Measurements from ENCODE around the gene PRDM11. TPM values are rescaled to one million over a fixed set of nuclear protein-coding genes. Genes with fewer than 3 reads are reported as not detected.

The PRDM11 gene
- total RNA-seq, 1 donor from 2014 or later: 36.5 TPM

- intact Hi-C loops (cut with DNase I): no loop called here
- no peaks in the 10 kb centered on the region for H3K36me3 ChIP-seq
- H3K9me3 ChIP-seq: no peaks in the 10 kb centered on the region
- DNase-seq (ENCODE audit: low spot score in 2 of 2): no peak
- no peaks in the 10 kb centered on the region for H3K27me3 ChIP-seq
- TF ChIP-seq CTCF (IDR thresholded peaks at IDR 0.05): no peak
- H3K27ac ChIP-seq: no peak overlapping the region
- H3K4me1 ChIP-seq: peaks cover 10 to 30% of the 10 kb centered on the region in 2 donors
- H3K4me3 ChIP-seq: no peak overlapping the region
These were observed 5.0 kb downstream of the PRDM11 start for GRCh38 chr11:45151362-45151982.

GRCh38 chr11:45152740-45153595 lies 6.5 kb downstream of the PRDM11 start:
- no peak for DNase-seq (ENCODE audit: low spot score in 2 of 2)
- Histone ChIP-seq H3K36me3 (no peaks in the 10 kb centered on the region), H3K27me3 (no peaks in the 10 kb centered on the region), H3K4me3 (no peak overlapping the region), H3K4me1 (peaks cover 5 to 32% of the 10 kb centered on the region in 2 donors), H3K9me3 (no peaks in the 10 kb centered on the region), H3K27ac (no peak overlapping the region)
- TF ChIP-seq CTCF (IDR thresholded peaks at IDR 0.05): no peak
- intact Hi-C loops (cut with DNase I): no loop called here

- no peak overlapping the region for H3K4me3 ChIP-seq
- no peak for DNase-seq (ENCODE audit: low spot score in 2 of 2)
- TF ChIP-seq CTCF (IDR thresholded peaks at IDR 0.05): no peak
- H3K27me3 ChIP-seq: no peaks in the 10 kb centered on the region
- intact Hi-C loops (cut with DNase I): no loop called here
- H3K4me1 ChIP-seq: peaks cover 12 to 41% of the 10 kb centered on the region in 2 donors
- H3K36me3 ChIP-seq: no peaks in the 10 kb centered on the region
- H3K27ac ChIP-seq: peak overlapping the region; percentile 76 to 80
- H3K9me3 ChIP-seq: no peaks in the 10 kb centered on the region
These were observed 7.8 kb downstream of the PRDM11 start for GRCh38 chr11:45154276-45154675.

DNA sequence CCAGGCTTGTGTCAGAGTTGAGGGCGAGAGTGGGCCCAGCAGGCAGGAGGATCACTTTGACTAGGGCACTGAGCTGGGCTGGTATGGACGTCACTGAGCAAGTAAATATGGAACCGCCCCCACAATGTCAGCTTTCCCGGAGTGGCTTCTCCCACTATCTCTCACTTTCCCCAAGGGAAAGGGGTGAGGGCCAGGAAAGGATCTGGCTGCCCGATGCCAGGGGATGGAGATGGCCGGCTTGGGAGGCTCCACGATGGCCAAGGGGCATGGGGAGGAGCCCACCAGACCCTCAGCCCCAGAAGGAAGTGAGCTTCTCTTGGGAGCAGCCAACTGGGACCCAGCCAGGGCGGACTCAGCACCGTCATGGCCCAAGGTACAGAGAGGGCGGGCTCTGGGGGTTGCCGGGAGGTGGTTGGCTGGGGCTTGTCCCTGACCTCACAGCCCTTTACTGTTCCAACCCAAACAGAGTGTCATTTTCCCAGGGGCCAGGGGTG lies 8.7 kb downstream of the PRDM11 start:
- Histone ChIP-seq H3K27ac (peak overlapping the region; percentile 76 to 80), H3K9me3 (no peaks in the 10 kb centered on the region), H3K4me1 (peaks cover 12 to 42% of the 10 kb centered on the region in 2 donors), H3K36me3 (no peaks in the 10 kb centered on the region), H3K27me3 (no peaks in the 10 kb centered on the region), H3K4me3 (peak overlapping the region in 1 of 2 donors; percentile 32)
- intact Hi-C loops (cut with DNase I): no loop called here
- no peak for TF ChIP-seq CTCF (IDR thresholded peaks at IDR 0.05)
- DNase-seq (ENCODE audit: low spot score in 2 of 2): no peak

DNA sequence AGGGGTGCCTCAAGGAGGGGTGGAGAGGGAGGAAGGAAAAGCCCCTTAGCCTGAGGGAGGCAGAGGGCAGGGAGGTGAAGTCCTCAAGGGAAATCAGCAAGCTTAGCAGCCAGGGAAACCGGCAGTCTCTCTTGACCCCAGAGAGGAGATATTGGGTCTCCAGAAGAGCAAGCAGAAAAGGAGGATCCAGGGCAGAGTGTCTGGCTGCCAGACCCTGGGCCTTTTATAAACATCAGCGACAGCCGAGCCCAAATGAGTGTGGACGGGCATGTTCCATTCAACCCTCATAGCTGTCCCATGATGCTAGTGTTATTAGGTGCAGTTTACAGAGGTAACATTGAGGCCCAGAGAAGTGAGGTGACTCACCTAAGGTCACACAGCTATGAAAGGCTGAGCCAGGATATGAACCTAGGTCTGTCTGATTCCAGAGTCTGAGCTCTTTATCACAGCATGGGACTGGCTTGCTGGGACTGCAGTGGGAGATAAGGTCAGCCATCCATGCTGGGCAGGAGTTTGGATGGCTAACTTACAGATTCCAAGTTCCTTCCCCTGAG lies 9.3 kb downstream of the PRDM11 start:
- no peak for DNase-seq (ENCODE audit: low spot score in 2 of 2)
- Histone ChIP-seq H3K36me3 (no peaks in the 10 kb centered on the region), H3K27me3 (no peaks in the 10 kb centered on the region), H3K4me1 (peaks cover 12 to 44% of the 10 kb centered on the region in 2 donors), H3K9me3 (no peaks in the 10 kb centered on the region), H3K27ac (peak overlapping the region; percentile 76 to 80), H3K4me3 (peak overlapping the region in 1 of 2 donors; percentile 32)
- TF ChIP-seq CTCF (IDR thresholded peaks at IDR 0.05): no peak
- intact Hi-C loops (cut with DNase I): no loop called here
